Neutrophil (primary cell): Measurements from ENCODE around the gene LRRC75B.

Experiments used
- H3K27ac ChIP-seq: fragments of 200-600 bp; sonication (generic); 2 replicates; pipeline ENCODE4 v1.5.1; 2016; ENCODE audit warnings: mild to moderate bottlenecking, moderate library complexity
- H3K27me3 ChIP-seq: fragments of 200-600 bp; sonication (generic); 2 replicates; pipeline ENCODE4 v1.6.0; 2016; ENCODE audit warnings: mild to moderate bottlenecking
- H3K36me3 ChIP-seq: fragments of 200-600 bp; sonication (generic); 2 replicates; pipeline ENCODE4 v1.5.1; 2017
- H3K4me1 ChIP-seq, 2 experiments: fragments of 200-600 bp in 1 of 2; sonication (generic) in 1 of 2; 1 replicate in 1 of 2; 2 replicates in 1 of 2; pipeline versions ENCODE4 v1.5.1 to v1.6.1; 2013 to 2016; ENCODE audit warnings: low read depth in 1 of 2, low read length in 1 of 2, mild to moderate bottlenecking in 1 of 2, moderate library complexity in 1 of 2; ENCODE audit not compliant: control insufficient read depth in 1 of 2, insufficient read depth in 1 of 2
- H3K4me3 ChIP-seq, 2 experiments: fragments of 200-600 bp in 1 of 2; sonication (generic) in 1 of 2; 1 replicate in 1 of 2; 2 replicates in 1 of 2; pipeline ENCODE4 v1.5.1; 2013 to 2016; ENCODE audit warnings: low read depth in 1 of 2, low read length in 1 of 2, mild to moderate bottlenecking in 1 of 2, moderate library complexity in 1 of 2
- H3K9me3 ChIP-seq: fragments of 200-600 bp; sonication (generic); 2 replicates; pipeline ENCODE4 v1.5.1; 2016
- TF ChIP-seq, protein P1 (sequence below): fragments of 200-600 bp; sonication (generic); IDR thresholded peaks from 2 replicates; pipeline ENCODE4 v1.5.1; 2016; ENCODE audit warnings: antibody characterized with exemption

The LRRC75B gene

DNA sequence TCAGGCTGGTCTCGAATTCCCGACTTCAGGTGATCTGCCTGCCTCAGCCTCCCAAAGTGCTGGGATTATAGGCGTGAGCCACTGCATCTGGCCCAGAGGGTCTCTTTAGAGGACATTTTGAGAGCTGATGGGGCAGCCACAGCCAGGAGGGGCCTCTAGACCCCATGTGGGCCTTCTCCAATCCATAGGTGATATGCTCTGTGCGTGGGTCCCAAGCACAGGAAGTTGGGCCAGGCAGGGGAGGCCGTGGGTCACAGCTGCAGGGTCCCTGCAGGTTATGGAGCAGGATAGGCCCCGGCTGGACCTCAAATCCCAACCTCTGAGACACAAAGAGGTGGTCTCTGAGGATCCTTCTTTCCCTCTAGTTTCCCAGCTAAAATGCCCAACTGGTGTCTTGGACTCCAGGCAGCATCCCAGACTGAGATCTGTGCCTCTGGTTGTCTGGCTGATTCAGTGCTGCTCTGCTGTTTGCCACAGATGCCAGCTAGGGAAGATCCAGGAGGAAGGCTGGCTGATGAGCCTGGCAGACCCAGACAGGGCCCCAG is 1.5 kb downstream of the LRRC75B start:
- Histone ChIP-seq H3K27ac (no peak overlapping the region), H3K27me3 (peaks cover 7% of the 10 kb centered on the region), H3K4me1 (peaks cover 10 to 18% of the 10 kb centered on the region in 2 experiments), H3K4me3 (no peak overlapping the region), H3K9me3 (no peaks in the 10 kb centered on the region), H3K36me3 (peaks cover 23% of the 10 kb centered on the region)
- TF ChIP-seq, protein P1, sequence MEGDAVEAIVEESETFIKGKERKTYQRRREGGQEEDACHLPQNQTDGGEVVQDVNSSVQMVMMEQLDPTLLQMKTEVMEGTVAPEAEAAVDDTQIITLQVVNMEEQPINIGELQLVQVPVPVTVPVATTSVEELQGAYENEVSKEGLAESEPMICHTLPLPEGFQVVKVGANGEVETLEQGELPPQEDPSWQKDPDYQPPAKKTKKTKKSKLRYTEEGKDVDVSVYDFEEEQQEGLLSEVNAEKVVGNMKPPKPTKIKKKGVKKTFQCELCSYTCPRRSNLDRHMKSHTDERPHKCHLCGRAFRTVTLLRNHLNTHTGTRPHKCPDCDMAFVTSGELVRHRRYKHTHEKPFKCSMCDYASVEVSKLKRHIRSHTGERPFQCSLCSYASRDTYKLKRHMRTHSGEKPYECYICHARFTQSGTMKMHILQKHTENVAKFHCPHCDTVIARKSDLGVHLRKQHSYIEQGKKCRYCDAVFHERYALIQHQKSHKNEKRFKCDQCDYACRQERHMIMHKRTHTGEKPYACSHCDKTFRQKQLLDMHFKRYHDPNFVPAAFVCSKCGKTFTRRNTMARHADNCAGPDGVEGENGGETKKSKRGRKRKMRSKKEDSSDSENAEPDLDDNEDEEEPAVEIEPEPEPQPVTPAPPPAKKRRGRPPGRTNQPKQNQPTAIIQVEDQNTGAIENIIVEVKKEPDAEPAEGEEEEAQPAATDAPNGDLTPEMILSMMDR, result no peak

DNA sequence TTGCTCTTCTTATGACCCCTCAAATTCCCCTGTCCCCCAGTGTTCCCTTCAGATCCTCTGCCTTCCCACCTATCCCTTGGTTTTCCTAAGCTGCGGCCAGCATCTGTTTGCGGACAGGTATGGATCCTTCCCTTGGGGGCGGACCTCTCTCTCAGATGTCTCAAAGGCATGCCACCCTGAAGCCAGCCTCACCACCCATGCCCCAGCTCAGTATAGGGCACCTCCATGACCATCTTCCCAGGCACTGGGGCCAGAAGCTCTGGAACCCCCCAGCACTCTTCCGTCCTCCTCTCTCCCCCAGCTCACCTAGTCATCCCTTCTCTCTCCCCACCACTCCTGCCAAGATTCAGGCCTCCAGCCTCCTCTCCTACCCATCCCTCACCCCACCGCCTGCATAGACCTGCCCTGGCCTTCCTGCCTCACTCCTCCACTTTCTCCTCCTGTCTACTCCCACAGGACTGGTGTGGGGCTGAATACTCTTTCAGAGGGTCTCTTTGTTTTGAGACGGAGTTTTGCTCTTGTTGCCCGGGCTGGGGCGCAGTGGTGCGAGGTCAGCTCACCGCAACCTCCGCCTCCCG is 2.2 kb downstream of the LRRC75B start:
- H3K9me3 ChIP-seq, result no peaks in the 10 kb centered on the region
- peaks cover 7% of the 10 kb centered on the region for H3K27me3 ChIP-seq
- TF ChIP-seq, protein P1, result no peak
- peaks cover 30% of the 10 kb centered on the region for H3K36me3 ChIP-seq
- H3K4me3 ChIP-seq, result no peak overlapping the region
- H3K4me1 ChIP-seq, result peaks cover 10 to 14% of the 10 kb centered on the region in 2 experiments
- no peak overlapping the region for H3K27ac ChIP-seq

DNA sequence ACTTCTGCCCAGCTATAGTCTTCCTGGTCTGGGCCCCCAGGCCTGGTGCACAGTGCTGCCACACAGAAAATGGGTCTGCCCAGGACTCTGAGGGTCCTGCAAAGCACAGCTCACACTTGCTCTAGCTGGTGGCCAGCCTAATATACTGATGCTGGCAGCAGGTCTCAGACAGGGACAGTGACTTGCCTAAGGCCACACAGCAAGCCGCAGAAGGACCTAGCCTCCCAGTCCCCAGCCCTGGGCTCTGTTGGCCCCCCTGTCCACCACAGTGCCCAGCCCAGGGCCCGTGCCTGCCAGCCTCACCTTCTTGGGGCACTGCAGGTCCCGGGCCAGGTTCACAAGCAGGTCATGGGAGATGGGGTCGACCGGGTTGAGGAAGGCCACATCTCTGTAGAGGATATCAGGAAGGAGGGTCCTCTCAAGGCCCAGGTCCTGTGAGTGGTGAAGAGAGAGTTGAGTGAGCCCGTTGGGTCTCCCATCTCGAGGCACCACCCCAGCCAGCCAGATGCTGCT is 3.3 kb downstream of the LRRC75B start:
- Histone ChIP-seq H3K36me3 (peaks cover 32% of the 10 kb centered on the region), H3K27ac (no peak overlapping the region), H3K4me3 (no peak overlapping the region), H3K27me3 (peaks cover 7% of the 10 kb centered on the region), H3K9me3 (no peaks in the 10 kb centered on the region), H3K4me1 (peaks cover 10 to 14% of the 10 kb centered on the region in 2 experiments)
- TF ChIP-seq, protein P1, result no peak

DNA sequence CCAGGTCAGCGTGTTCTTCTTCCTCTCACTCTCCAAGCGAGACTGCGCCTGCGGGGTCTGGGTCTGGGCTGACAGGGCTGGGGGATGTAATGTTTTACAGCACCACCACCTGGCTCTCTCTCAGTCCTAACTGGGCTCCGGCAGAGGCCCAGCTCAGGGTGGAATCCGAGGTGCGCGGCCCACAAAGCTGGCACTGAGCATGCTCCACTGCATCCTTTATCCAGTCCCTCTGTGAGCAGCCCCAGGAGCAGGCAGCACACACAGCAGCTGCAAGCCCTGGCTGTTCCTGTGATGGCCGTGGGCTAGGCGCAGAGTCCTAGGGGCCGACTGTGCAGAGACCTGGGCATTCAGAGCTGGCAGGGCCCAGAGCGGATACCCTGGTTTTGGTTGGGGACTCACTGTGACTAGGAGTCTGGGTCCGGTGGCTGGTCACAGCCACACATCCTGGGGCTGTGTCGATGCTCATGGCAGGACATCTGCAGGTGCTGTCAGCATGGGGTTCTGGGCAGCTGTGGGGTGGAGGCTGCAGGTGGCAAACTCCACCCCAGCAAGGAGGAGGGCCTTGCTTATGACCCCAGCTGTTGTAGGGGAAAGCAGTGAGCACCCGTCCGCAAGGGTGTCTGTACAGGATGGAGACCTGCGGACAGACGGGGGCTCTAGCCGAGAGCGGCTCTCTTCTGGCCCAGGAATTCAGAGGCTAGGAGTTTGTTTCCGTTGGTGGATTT is 4.0 kb downstream of the LRRC75B start:
- peaks cover 10 to 14% of the 10 kb centered on the region in 2 experiments for H3K4me1 ChIP-seq
- H3K36me3 ChIP-seq, result peaks cover 32% of the 10 kb centered on the region
- peaks cover 7% of the 10 kb centered on the region for H3K27me3 ChIP-seq
- H3K9me3 ChIP-seq, result no peaks in the 10 kb centered on the region
- no peak overlapping the region for H3K27ac ChIP-seq
- TF ChIP-seq, protein P1, result no peak
- no peak overlapping the region for H3K4me3 ChIP-seq

DNA sequence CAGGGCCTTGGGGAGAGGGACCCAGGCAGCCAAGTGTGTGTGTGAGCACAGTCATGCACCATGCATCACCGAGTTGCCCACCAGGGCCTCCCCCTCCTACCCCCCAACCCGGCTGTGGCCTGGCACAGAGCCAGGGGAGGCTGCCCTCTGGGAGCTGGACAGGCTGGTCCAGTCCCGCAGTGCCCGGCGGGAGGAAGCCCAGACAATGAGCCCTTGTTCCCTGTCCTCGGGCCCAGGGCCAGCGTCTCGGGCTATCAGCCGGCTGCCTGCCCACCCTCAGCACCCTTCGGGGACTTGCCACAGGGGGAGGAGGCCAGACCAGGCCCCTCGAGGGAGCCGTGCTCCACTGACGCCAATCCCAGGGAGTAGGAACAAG is 4.5 kb downstream of the LRRC75B start:
- peaks cover 10 to 13% of the 10 kb centered on the region in 2 experiments for H3K4me1 ChIP-seq
- H3K36me3 ChIP-seq, result peaks cover 32% of the 10 kb centered on the region
- no peak overlapping the region for H3K4me3 ChIP-seq
- H3K27ac ChIP-seq, result no peak overlapping the region
- TF ChIP-seq, protein P1, result no peak
- no peaks in the 10 kb centered on the region for H3K9me3 ChIP-seq
- peaks cover 7% of the 10 kb centered on the region for H3K27me3 ChIP-seq
